Astrocyte (in vitro differentiated cells and primary cell): ENCODE results near the gene UGT1A5. TPM values are rescaled to one million over a fixed set of nuclear protein-coding genes. Genes with fewer than 3 reads are reported as not detected.

Source experiments
- DNase-seq: peaks from one replicate; pipeline ENCODE4 v3.0.0-alpha.2; 2010; ENCODE audit warnings: low read depth
- FAIRE-seq: peaks from 2 replicates; lab custom pipeline; 2011; peaks lifted over from hg19 to GRCh38; lab: Jason Lieb, UNC
- H2AFZ ChIP-seq: 2 replicates; pipeline ENCODE4 v1.6.0; 2012; ENCODE audit warnings: low read depth, low read length, inconsistent platforms
- H3K27ac ChIP-seq: 2 replicates; pipeline ENCODE4 v1.5.1; 2011; ENCODE audit warnings: low read depth, low read length, inconsistent platforms
- H3K27me3 ChIP-seq: 2 replicates; pipeline ENCODE4 v1.6.0; 2011; ENCODE audit warnings: low read length, inconsistent platforms; ENCODE audit not compliant: insufficient read depth
- H3K36me3 ChIP-seq: 2 replicates; pipeline ENCODE4 v1.5.1; 2011; ENCODE audit warnings: low read length, inconsistent platforms; ENCODE audit not compliant: insufficient read depth
- H3K4me1 ChIP-seq: 2 replicates; pipeline ENCODE4 v1.5.1; 2011; ENCODE audit warnings: low read length, inconsistent platforms; ENCODE audit not compliant: insufficient read depth
- H3K4me2 ChIP-seq: 2 replicates; pipeline ENCODE4 v1.6.0; 2012; ENCODE audit warnings: low read length, inconsistent platforms
- H3K4me3 ChIP-seq: 2 replicates; pipeline ENCODE4 v1.5.1; 2011; ENCODE audit warnings: low read depth, mild to moderate bottlenecking, low read length, inconsistent platforms; ENCODE audit not compliant: insufficient read depth
- H3K79me2 ChIP-seq: 2 replicates; pipeline ENCODE4 v1.6.0; 2012; ENCODE audit warnings: mild to moderate bottlenecking, low read length, inconsistent platforms; ENCODE audit not compliant: insufficient read depth
- H3K9ac ChIP-seq: 2 replicates; pipeline ENCODE4 v1.6.0; 2012; ENCODE audit warnings: mild to moderate bottlenecking, low read length, inconsistent platforms
- H3K9me3 ChIP-seq: 2 replicates; pipeline ENCODE4 v1.5.1; 2012; ENCODE audit warnings: low read depth, mild to moderate bottlenecking, low read length, inconsistent platforms; ENCODE audit not compliant: insufficient read depth
- H4K20me1 ChIP-seq: 2 replicates; pipeline ENCODE4 v1.6.0; 2012; ENCODE audit warnings: low read length, inconsistent platforms; ENCODE audit not compliant: insufficient read depth
- H3K27ac Mint-ChIP-seq: one replicate; pipeline ENCODE4 v1.8.0; 2021; ENCODE audit warnings: mild to moderate bottlenecking, mixed read lengths; ENCODE audit not compliant: unreplicated experiment
- H3K27me3 Mint-ChIP-seq: one replicate; pipeline ENCODE4 v1.8.0; 2021; ENCODE audit warnings: low read depth, mixed read lengths; ENCODE audit not compliant: unreplicated experiment
- H3K36me3 Mint-ChIP-seq: one replicate; pipeline ENCODE4 v1.8.0; 2021; ENCODE audit warnings: low read depth, mixed read lengths; ENCODE audit not compliant: unreplicated experiment
- H3K4me1 Mint-ChIP-seq: one replicate; pipeline ENCODE4 v1.8.0; 2021; ENCODE audit warnings: low read depth, mixed read lengths; ENCODE audit not compliant: unreplicated experiment
- H3K4me3 Mint-ChIP-seq: one replicate; pipeline ENCODE4 v1.8.0; 2021; ENCODE audit warnings: mild to moderate bottlenecking, moderate library complexity, mixed read lengths; ENCODE audit not compliant: unreplicated experiment
- H3K9me3 Mint-ChIP-seq: one replicate; pipeline ENCODE4 v1.8.0; 2021; ENCODE audit warnings: mild to moderate bottlenecking, mixed read lengths; ENCODE audit not compliant: unreplicated experiment
- EZH2 ChIP-seq: IDR thresholded peaks from 2 replicates; pipeline ENCODE4 v1.6.1; 2012; ENCODE audit warnings: mild to moderate bottlenecking, low read length, inconsistent platforms; ENCODE audit not compliant: insufficient read depth
- total RNA-seq: library from RNA; stranded (reverse); gene quantifications from 2 replicates; pipeline ENCODE4 v1.2.1, GENCODE V29; 2021
- TF ChIP-seq, protein P1 (sequence below): IDR thresholded peaks from 2 replicates; pipeline ENCODE4 v1.5.1; 2011; ENCODE audit warnings: low read depth, mild to moderate bottlenecking, inconsistent platforms, low read length, moderate library complexity; ENCODE audit not compliant: insufficient read depth

UGT1A5 gene
- total RNA-seq, 1 donor from 2014 or later: not detected

GRCh38 chr2:233758849-233759248, 46.1 kb downstream of the UGT1A5 start:
- Histone ChIP-seq H4K20me1 (no peaks in the 10 kb centered on the region), H3K9ac (no peak overlapping the region), H3K4me2 (no peak overlapping the region), H3K36me3 (no peaks in the 10 kb centered on the region), H2AFZ (no peak overlapping the region), H3K27me3 (peaks cover 3% of the 10 kb centered on the region), H3K4me3 (no peak overlapping the region), H3K79me2 (no peaks in the 10 kb centered on the region), H3K9me3 (no peaks in the 10 kb centered on the region), H3K27ac (no peak overlapping the region), H3K4me1 (peaks cover 2% of the 10 kb centered on the region)
- Mint-ChIP-seq H3K9me3 (no peaks in the 10 kb centered on the region), H3K27me3 (peaks cover 12% of the 10 kb centered on the region), H3K4me1 (no peaks in the 10 kb centered on the region), H3K4me3 (no peak overlapping the region), H3K36me3 (no peaks in the 10 kb centered on the region), H3K27ac (no peak overlapping the region)
- DNase-seq (peak; percentile 33), FAIRE-seq (no peak)
- TF ChIP-seq, protein P1, sequence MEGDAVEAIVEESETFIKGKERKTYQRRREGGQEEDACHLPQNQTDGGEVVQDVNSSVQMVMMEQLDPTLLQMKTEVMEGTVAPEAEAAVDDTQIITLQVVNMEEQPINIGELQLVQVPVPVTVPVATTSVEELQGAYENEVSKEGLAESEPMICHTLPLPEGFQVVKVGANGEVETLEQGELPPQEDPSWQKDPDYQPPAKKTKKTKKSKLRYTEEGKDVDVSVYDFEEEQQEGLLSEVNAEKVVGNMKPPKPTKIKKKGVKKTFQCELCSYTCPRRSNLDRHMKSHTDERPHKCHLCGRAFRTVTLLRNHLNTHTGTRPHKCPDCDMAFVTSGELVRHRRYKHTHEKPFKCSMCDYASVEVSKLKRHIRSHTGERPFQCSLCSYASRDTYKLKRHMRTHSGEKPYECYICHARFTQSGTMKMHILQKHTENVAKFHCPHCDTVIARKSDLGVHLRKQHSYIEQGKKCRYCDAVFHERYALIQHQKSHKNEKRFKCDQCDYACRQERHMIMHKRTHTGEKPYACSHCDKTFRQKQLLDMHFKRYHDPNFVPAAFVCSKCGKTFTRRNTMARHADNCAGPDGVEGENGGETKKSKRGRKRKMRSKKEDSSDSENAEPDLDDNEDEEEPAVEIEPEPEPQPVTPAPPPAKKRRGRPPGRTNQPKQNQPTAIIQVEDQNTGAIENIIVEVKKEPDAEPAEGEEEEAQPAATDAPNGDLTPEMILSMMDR: no peak

- no peak within 1 kb of the TSS for H3K4me3 Mint-ChIP-seq
- H3K4me1 Mint-ChIP-seq: peaks cover 6% of the 10 kb centered on the region
- H4K20me1 ChIP-seq: no peaks in the 10 kb centered on the region
- peaks cover 12% of the 10 kb centered on the region for H3K4me1 ChIP-seq
- no peaks in the 10 kb centered on the region for H3K79me2 ChIP-seq
- no peaks in the 10 kb centered on the region for H3K9me3 Mint-ChIP-seq
- H3K27me3 Mint-ChIP-seq: peaks cover 7% of the 10 kb centered on the region
- no peak within 1 kb of the TSS for H3K27ac Mint-ChIP-seq
- no peaks in the 10 kb centered on the region for H3K9me3 ChIP-seq
- H3K27me3 ChIP-seq: peaks cover 3% of the 10 kb centered on the region
- H3K9ac ChIP-seq: no peak within 1 kb of the TSS
- TF ChIP-seq, protein P1: no peak
- no peak for TF ChIP-seq EZH2
- H3K4me3 ChIP-seq: no peak within 1 kb of the TSS
- H3K36me3 Mint-ChIP-seq: no peaks in the 10 kb centered on the region
- no peaks in the 10 kb centered on the region for H3K36me3 ChIP-seq
- no peak within 1 kb of the TSS for H3K27ac ChIP-seq
- DNase-seq (no peak), FAIRE-seq (no peak)
- H2AFZ ChIP-seq: no peak within 1 kb of the TSS
- no peak within 1 kb of the TSS for H3K4me2 ChIP-seq
Measured at GRCh38 chr2:233760043-233760442, 47.3 kb downstream of the UGT1A5 start, which contains the start of gene UGT1A1. Gene UGT1A1, plus strand, starts transcription at chr2:233760270. Its CDS starts 18 bp downstream, at chr2:233760288.

DNA sequence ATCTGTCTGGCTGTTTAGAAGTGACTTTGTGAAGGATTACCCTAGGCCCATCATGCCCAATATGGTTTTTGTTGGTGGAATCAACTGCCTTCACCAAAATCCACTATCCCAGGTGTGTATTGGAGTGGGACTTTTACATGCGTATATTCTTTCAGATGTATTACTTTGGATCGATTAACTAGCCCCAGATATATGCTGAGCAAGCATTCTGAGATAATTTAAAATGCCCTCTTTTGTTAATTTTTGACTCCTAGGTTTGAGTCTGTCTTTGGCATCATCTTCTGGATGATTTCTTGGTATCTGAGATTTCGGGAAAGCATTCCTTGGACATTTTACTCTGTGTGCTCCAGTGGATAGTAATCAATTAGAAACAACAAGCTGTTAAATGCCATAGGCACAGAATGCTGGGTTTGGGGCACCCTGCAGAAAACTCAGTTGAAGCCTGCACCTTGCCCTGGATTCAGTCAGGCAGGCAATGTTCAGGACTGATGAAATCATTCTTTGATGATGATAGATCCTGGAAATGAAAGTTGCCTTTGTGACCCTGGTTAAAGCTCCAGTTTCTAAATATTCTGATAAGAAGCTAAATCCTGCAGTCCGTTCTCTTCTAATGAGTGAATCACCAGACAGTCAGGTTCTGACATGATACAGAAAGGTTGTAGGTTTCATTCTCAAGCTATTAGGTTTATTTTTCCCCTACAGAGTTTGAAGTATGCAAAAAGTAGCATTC, 48.5 kb downstream of the UGT1A5 start:
- H3K9me3 ChIP-seq: no peaks in the 10 kb centered on the region
- H3K27me3 ChIP-seq: peaks cover 3% of the 10 kb centered on the region
- peaks cover 6% of the 10 kb centered on the region for H3K4me1 Mint-ChIP-seq
- no peak overlapping the region for H2AFZ ChIP-seq
- no peak for FAIRE-seq
- H3K36me3 Mint-ChIP-seq: no peaks in the 10 kb centered on the region
- peaks cover 12% of the 10 kb centered on the region for H3K4me1 ChIP-seq
- H3K36me3 ChIP-seq: no peaks in the 10 kb centered on the region
- no peaks in the 10 kb centered on the region for H3K79me2 ChIP-seq
- no peak overlapping the region for H3K4me3 ChIP-seq
- H3K4me3 Mint-ChIP-seq: no peak overlapping the region
- DNase-seq: peak; percentile 52
- H3K9ac ChIP-seq: no peak overlapping the region
- H3K27ac Mint-ChIP-seq: no peak overlapping the region
- no peak overlapping the region for H3K4me2 ChIP-seq
- H4K20me1 ChIP-seq: no peaks in the 10 kb centered on the region
- no peaks in the 10 kb centered on the region for H3K9me3 Mint-ChIP-seq
- no peak overlapping the region for H3K27ac ChIP-seq
- peaks cover 9% of the 10 kb centered on the region for H3K27me3 Mint-ChIP-seq
- TF ChIP-seq, protein P1: no peak
- no peak for TF ChIP-seq EZH2
